GM12878 (cell line): ENCODE measurements around the gene NRG3. TPM values are rescaled to one million over a fixed set of nuclear protein-coding genes. Genes with fewer than 3 reads are reported as not detected.
A peak's percentile ranks its signal among the peaks of the same experiment; 100 is the strongest.
"Not testable (repeated sequence)": the region's sequence is repeated elsewhere in the genome, so short reads cannot be mapped to it uniquely, and the experiment has no call there.

Source experiments
- ATAC-seq: fragments of 200-7000 bp; cut with Tn5 transposase; 3 replicates; pipeline ENCODE4 v1.9.1; 2020; ENCODE audit warnings: mild to moderate bottlenecking, moderate library complexity
- BruUV-seq: library from RNA; stranded (reverse); fragments of 400-500 nt; replicated peaks from 2 replicates; lab custom pipeline; 2021; lab: Mats Ljungman, UMichigan
- CTCF ChIA-PET: fragments of 300-600 bp; sonication (Branson Sonifier 250); formaldehyde crosslinking; extraction: SDS; loops from one replicate; lab custom pipeline; 2021; ENCODE audit warnings: inconsistent platforms; lab: Yijun Ruan, JAX
- POLR2A ChIA-PET: fragments of 350-600 bp; formaldehyde crosslinking; extraction: SDS; loops from one replicate; lab custom pipeline; 2021; ENCODE audit warnings: inconsistent platforms; lab: Charles Lee
- RAD21 ChIA-PET: fragments of 300-600 bp; sonication (Branson Sonifier 250); formaldehyde crosslinking; loops from one replicate; lab custom pipeline; 2023; ENCODE audit warnings: antibody characterized with exemption; ENCODE audit not compliant: unreplicated experiment; lab: Charles Lee
- SMC1A ChIA-PET: fragments of 300-600 bp; sonication (Branson Sonifier 250); formaldehyde crosslinking; loops from one replicate; lab custom pipeline; 2023; ENCODE audit not compliant: unreplicated experiment, uncharacterized antibody; lab: Charles Lee
- DNase-seq: peaks from one replicate; pipeline ENCODE4 v3.0.0-alpha.2; 2011; ENCODE audit warnings: low read depth, low spot score
- FAIRE-seq: peaks from 3 replicates; lab custom pipeline; 2011; peaks lifted over from hg19 to GRCh38; lab: Jason Lieb, UNC
- H2AFZ ChIP-seq: 2 replicates; pipeline ENCODE4 v1.6.0; 2011; ENCODE audit warnings: low read depth, low read length, control low read depth; ENCODE audit not compliant: control insufficient read depth
- H3K27ac ChIP-seq: 2 replicates; pipeline ENCODE4 v1.5.1; 2011; ENCODE audit warnings: control low read depth; ENCODE audit not compliant: control insufficient read depth, insufficient read depth
- H3K27me3 ChIP-seq, 2 experiments: replicated peaks in 1 of 2; 2 replicates each; pipeline versions ENCODE4 v1.6.0 to v1.6.1; 2011; ENCODE audit warnings: low read length in 1 of 2; ENCODE audit not compliant: control insufficient read depth in 2 of 2, insufficient read depth in 2 of 2
- H3K36me3 ChIP-seq, 2 experiments: 2 replicates each; pipeline ENCODE4 v1.5.1; 2011; ENCODE audit warnings: low read length in 1 of 2; ENCODE audit not compliant: control insufficient read depth in 2 of 2, insufficient read depth in 2 of 2
- H3K4me1 ChIP-seq: 2 replicates; pipeline ENCODE4 v1.6.1; 2011; ENCODE audit warnings: mild to moderate bottlenecking, low read length, moderate library complexity, mixed read lengths; ENCODE audit not compliant: control insufficient read depth, insufficient read depth
- H3K4me2 ChIP-seq: 2 replicates; pipeline ENCODE4 v1.6.0; 2011; ENCODE audit warnings: control low read depth; ENCODE audit not compliant: control insufficient read depth, insufficient read depth
- H3K4me3 ChIP-seq: fragments of 200-600 bp; sonication (generic); 2 replicates; pipeline ENCODE4 v1.5.1; 2016
- H3K79me2 ChIP-seq: 2 replicates; pipeline ENCODE4 v1.6.0; 2011; ENCODE audit warnings: low read length; ENCODE audit not compliant: control insufficient read depth, insufficient read depth
- H3K9ac ChIP-seq: 2 replicates; pipeline ENCODE4 v1.8.0; 2011; ENCODE audit warnings: low read length, control low read depth, mixed read lengths; ENCODE audit not compliant: control insufficient read depth, insufficient read depth
- H3K9me3 ChIP-seq: replicated peaks from 3 replicates; pipeline ENCODE4 v1.5.1; 2011; ENCODE audit warnings: mild to moderate bottlenecking, low read length; ENCODE audit not compliant: control insufficient read depth, insufficient read depth
- H4K20me1 ChIP-seq: 2 replicates; pipeline ENCODE4 v1.6.0; 2011; ENCODE audit not compliant: control insufficient read depth, insufficient read depth
- CBX5 ChIP-seq: sonication (generic); IDR thresholded peaks from 2 replicates; pipeline ENCODE4 v1.6.1; 2016; ENCODE audit warnings: low read depth, moderate library complexity, mild to moderate bottlenecking, inconsistent platforms
- CREM ChIP-seq: IDR thresholded peaks from 2 replicates; pipeline ENCODE4 v1.6.1; 2014; ENCODE audit warnings: antibody characterized with exemption, low read depth
- EED ChIP-seq: sonication (generic); IDR thresholded peaks from 2 replicates; pipeline ENCODE4 v1.6.1; 2016; ENCODE audit warnings: antibody characterized with exemption, low read depth
- HDAC6 ChIP-seq: fragments of 200-600 bp; sonication (generic); IDR thresholded peaks from one replicate; pipeline ENCODE4 v1.8.0; 2017; ENCODE audit warnings: antibody characterized with exemption; ENCODE audit not compliant: unreplicated experiment
- HDGF ChIP-seq: fragments of 450-650 bp; IDR thresholded peaks from 2 replicates; pipeline ENCODE4 v1.6.1; 2016; ENCODE audit warnings: antibody characterized with exemption
- MEF2B ChIP-seq: fragments of 450-650 bp; IDR thresholded peaks from 2 replicates; pipeline ENCODE4 v1.6.1; 2018; ENCODE audit warnings: mild to moderate bottlenecking, moderate library complexity; ENCODE audit not compliant: partially characterized antibody, poor library complexity, severe bottlenecking
- MXI1 ChIP-seq: fragments of 150-350 bp; IDR thresholded peaks from 2 replicates; pipeline ENCODE4 v1.6.1; 2011; ENCODE audit warnings: low read depth, mild to moderate bottlenecking, inconsistent platforms, low read length, improper control_type of control experiment
- NBN ChIP-seq: fragments of 450-650 bp; IDR thresholded peaks from 2 replicates; pipeline ENCODE4 v1.6.1; 2016
- RAD21 ChIP-seq: IDR thresholded peaks from 2 replicates; pipeline ENCODE4 v1.6.1; 2011; ENCODE audit warnings: mild to moderate bottlenecking, low read depth, low read length, moderate library complexity; ENCODE audit not compliant: insufficient read depth
- RELB ChIP-seq: fragments of 450-650 bp; IDR thresholded peaks from 2 replicates; pipeline ENCODE4 v1.6.1; 2017; ENCODE audit warnings: low read depth, mild to moderate bottlenecking, moderate library complexity
- STAT1 ChIP-seq: fragments of 450-650 bp; conservative IDR thresholded peaks from 2 replicates; pipeline ENCODE4 v1.6.1; 2014; ENCODE audit warnings: antibody characterized with exemption, mild to moderate bottlenecking
- TCF3 ChIP-seq: IDR thresholded peaks from 2 replicates; pipeline ENCODE4 v1.6.1; 2012; ENCODE audit warnings: low read depth, mild to moderate bottlenecking, low read length, borderline replicate concordance; ENCODE audit not compliant: insufficient read depth
- WGBS: methylation state at CpG from one replicate; pipeline ENCODE4 v1.1.6; 2016; ENCODE audit warnings: low lambda C conversion rate; ENCODE audit not compliant: insufficient replicate concordance, insufficient coverage; ENCODE audit errors: missing lambda C conversion rate; 5-methylcytosine and 5-hydroxymethylcytosine counted together
- in situ Hi-C: fragments of 300-500 bp; cut with MboI; formaldehyde crosslinking; loops from 9 replicates; pipeline ENCODE4 v1.14.3; 2018; ENCODE audit warnings: mixed read lengths
- intact Hi-C: fragments of 100-400 bp; cut with micrococcal nuclease; formaldehyde crosslinking; loops from one replicate; pipeline ENCODE4 v1.14.2; 2022; ENCODE audit not compliant: unreplicated experiment
- polyA plus RNA-seq, 11 experiments: library from polyadenylated mRNA; depleted of rRNA in 4 of 11; unstranded in 6 of 11; stranded (reverse) in 5 of 11; fragments of >200 nt; fragmentation: Nextera tagmentation in 4 of 11; fragmentation: Illumina TruSeq in 1 of 11; extraction: Ambion mirVana in 4 of 11; extraction: Trizol in 1 of 11; gene quantifications; 1 replicate in 1 of 11; 2 replicates in 10 of 11; pipeline versions ENCODE4 v1.2.1 to v1.2.3, GENCODE V29; 2011 to 2016; ENCODE audit warnings: inconsistent platforms in 2 of 11, missing spikeins in 2 of 11, low read depth in 1 of 11
- total RNA-seq, 4 experiments: library from RNA; depleted of rRNA in 3 of 4; stranded (reverse); fragments of >200 nt in 3 of 4; fragmentation: Illumina TruSeq in 1 of 4; extraction: Trizol in 1 of 4; gene quantifications; 2 replicates each; pipeline versions ENCODE4 v1.2.1 to v1.2.3, GENCODE V29; 2013 to 2021
- TF ChIP-seq, protein P1 (sequence below): IDR thresholded peaks from 2 replicates; pipeline ENCODE4 v1.6.1; 2011; ENCODE audit warnings: low read depth, low read length, improper control_type of control experiment, borderline replicate concordance

Gene NRG3
- total and polyA plus RNA-seq, 10 of the 15 experiments (the other 5 are each of a cell fraction or from before 2014, with no cell fraction given) = 0.03 to 0.41 (median 0.17) TPM; not detected in 3

- TF ChIP-seq HDGF (no peak), NBN (no peak), RAD21 (peak; percentile 36; the same call in 1 of the 2 replicates), CBX5 (no peak)
Observed at GRCh38 chr10:82953909-82954308, 1078.9 kb downstream of the NRG3 start (continued).

DNA sequence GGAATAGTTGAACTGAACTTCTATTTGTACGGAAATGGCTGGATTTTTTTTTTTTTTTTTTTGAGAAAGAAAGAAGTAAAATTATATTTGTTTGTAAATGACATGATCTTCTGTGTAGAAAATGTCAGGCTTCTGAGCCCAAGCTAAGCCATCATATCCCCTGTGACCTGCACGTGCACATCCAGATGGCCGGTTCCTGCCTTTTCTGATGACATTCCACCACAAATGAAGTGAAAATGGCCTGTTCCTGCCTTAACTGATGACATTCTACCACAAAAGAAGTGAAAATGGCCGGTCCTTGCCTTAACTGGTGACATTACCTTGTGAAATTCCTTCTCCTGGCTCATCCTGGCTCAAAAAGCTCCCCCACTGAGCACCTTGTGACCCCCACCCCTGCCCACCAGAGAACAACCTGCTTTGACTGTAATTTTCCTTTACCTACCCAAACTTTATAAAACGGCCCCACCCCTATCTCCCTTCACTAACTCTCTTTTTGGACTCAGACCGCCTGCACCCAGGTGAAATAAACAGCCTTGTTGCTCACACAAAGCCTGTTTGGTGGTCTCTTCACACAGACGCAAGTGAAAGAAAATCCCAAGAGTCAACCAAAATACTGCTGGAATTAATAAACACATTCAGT lies 1085.5 kb downstream of the NRG3 start:
- H3K27ac ChIP-seq, H3K9ac ChIP-seq, H3K27me3 ChIP-seq, ATAC-seq, FAIRE-seq, DNase-seq, H3K4me2 ChIP-seq, H3K79me2 ChIP-seq, H3K9me3 ChIP-seq, SMC1A ChIA-PET, RAD21 ChIA-PET, H3K4me1 ChIP-seq, H2AFZ ChIP-seq, intact Hi-C loops, H3K36me3 ChIP-seq, BruUV-seq, H4K20me1 ChIP-seq, in situ Hi-C loops, POLR2A ChIA-PET, H3K4me3 ChIP-seq: not testable (repeated sequence)
- WGBS = 14% methylated on average over 7 of the region's 7 CpGs
- CTCF ChIA-PET = interaction anchor here (1.0 kb wide), 1 partner anchor 9 kb away, joined by 3 read pairs; no protein-coding TSS in a partner anchor

GRCh38 chr10:82961864-82962263 lies 1086.9 kb downstream of the NRG3 start:
- no TSS peak for BruUV-seq
- ChIA-PET POLR2A (no interaction called here), SMC1A (interaction anchor here (1.0 kb wide), 1 partner anchor 161 kb away, joined by 5 read pairs; no protein-coding TSS in a partner anchor), RAD21 (interaction anchor here (0.6 kb wide), 1 partner anchor 16 kb away, joined by 5 read pairs; no protein-coding TSS in a partner anchor), CTCF (interaction anchor here (1.0 kb wide), 1 partner anchor 8 kb away, joined by 3 read pairs; no protein-coding TSS in a partner anchor)
- intact Hi-C loops (no loop called here), in situ Hi-C loops (no loop called here)
- H2AFZ ChIP-seq = no peak overlapping the region
- no peak for FAIRE-seq
- H3K36me3 ChIP-seq = no peaks in the 10 kb centered on the region
- no peak for DNase-seq
- no peaks in the 10 kb centered on the region for H3K9me3 ChIP-seq
- no peak overlapping the region for H3K4me2 ChIP-seq
- no peak overlapping the region for H3K9ac ChIP-seq
- H3K4me1 ChIP-seq = no peaks in the 10 kb centered on the region
- H3K27ac ChIP-seq = no peak overlapping the region
- H3K27me3 ChIP-seq = no peaks in the 10 kb centered on the region
- 0% methylated on average over 1 of the region's 1 CpG for WGBS
- H3K79me2 ChIP-seq = no peaks in the 10 kb centered on the region
- ATAC-seq = no peak
- H4K20me1 ChIP-seq = no peaks in the 10 kb centered on the region
- TF ChIP-seq EED = no peak
- TF ChIP-seq, protein P1, sequence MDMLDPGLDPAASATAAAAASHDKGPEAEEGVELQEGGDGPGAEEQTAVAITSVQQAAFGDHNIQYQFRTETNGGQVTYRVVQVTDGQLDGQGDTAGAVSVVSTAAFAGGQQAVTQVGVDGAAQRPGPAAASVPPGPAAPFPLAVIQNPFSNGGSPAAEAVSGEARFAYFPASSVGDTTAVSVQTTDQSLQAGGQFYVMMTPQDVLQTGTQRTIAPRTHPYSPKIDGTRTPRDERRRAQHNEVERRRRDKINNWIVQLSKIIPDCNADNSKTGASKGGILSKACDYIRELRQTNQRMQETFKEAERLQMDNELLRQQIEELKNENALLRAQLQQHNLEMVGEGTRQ = no peak
- no peak for TF ChIP-seq MXI1
- no peak for TF ChIP-seq HDAC6
- no peak for TF ChIP-seq TCF3
- TF ChIP-seq STAT1 = no peak
- no peak for TF ChIP-seq CREM
- TF ChIP-seq MEF2B = no peak
- no peak for TF ChIP-seq RELB
- H3K4me3 ChIP-seq = no peak overlapping the region
